ENCODE data around the gene PSMB5.
"Not testable (repeated sequence)": the region's sequence is repeated elsewhere in the genome, so short reads cannot be mapped to it uniquely, and the experiment has no call there.

PSMB5 gene

DNA sequence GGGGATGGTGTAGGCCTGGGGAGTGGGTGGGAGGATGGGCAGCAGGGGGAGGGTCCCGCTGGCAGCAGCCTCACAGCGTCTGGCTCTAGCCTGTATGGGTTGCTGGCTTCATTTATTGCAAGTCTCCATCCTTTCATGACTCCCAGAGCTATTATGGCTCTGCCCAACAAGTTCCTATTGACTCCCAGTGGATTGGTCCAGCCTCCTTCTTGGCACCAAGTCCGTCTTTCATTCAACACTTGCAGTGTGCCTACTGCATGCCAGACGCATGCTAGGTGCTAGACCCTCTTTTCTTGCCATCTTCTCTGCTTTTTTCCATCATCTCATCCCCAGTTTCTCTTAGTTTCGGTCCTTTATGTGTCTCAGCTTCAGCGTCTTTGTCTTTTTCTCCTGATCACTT, 8.4 kb upstream of the PSMB5 start:
- DNase-seq, result no peak

DNA sequence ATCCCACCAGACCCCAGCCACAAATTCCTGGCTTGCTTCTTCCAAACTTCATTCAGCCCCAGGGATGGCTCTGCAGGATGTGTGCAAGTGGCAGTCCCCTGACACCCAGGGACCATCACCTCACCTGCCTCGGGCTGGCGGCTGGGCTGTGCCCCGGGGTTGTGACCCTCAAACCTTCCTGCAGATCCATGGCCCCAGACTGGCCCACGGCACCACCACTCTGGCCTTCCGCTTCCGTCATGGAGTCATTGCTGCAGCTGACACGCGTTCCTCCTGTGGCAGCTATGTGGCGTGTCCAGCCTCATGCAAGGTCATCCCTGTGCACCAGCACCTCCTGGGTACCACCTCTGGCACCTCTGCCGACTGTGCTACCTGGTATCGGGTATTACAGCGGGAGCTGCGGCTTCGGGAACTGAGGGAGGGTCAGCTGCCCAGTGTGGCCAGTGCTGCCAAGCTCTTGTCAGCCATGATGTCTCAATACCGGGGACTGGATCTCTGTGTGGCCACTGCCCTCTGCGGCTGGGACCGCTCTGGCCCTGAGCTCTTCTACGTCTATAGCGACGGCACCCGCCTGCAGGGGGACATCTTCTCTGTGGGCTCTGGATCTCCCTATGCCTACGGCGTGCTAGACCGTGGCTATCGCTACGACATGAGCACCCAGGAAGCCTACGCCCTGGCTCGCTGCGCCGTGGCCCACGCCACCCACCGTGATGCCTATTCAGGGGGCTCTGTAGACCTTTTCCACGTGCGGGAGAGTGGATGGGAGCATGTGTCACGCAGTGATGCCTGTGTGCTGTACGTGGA, 7.7 kb upstream of the PSMB5 start, which contains the start of gene PSMB11:
TSS of gene PSMB11 (plus strand) at position 51 of the 804 bp plus-strand sequence. CDS start at position 65, 14 bp downstream.
- no peak for DNase-seq

DNA sequence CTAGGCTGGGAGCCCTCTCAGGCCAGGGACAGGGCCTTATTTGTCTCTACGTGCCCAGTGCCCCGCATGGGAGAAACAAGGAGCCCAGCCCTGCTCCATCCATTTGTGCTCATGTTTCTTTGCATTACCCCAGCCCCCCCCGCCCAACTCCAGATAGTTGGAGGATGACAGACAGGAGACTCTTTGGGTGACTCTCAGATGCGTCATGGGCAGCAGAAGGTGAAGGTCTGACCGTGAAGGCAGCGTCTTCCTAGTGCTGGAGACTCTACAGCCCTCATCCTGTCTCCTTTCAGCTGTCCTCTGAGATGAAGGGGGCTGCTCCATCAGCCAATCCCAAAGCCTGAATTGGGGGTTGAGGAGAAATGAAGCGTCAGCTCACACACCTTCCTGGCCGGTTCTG, 7.0 kb upstream of the PSMB5 start:
- DNase-seq, result no peak

DNA sequence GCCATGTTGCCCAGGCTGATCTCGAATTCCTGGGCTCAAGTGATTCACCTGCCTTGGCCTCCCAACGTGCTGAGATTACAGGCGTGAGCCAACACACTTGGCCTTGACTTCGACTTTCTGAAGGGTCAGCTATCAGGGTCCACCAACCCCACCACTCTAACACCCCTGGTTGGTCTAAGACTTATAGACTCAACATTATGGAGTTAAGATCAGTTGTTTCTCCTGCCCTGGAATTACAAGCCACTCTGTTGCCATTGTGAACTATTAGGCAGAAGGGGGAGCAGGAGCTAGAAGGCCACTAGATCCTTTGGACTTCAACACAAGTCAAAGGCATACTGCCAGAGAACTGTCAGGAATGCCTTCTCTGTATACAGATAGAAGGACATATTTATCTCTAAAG, 5.4 kb upstream of the PSMB5 start:
- DNase-seq, result no peak

DNA sequence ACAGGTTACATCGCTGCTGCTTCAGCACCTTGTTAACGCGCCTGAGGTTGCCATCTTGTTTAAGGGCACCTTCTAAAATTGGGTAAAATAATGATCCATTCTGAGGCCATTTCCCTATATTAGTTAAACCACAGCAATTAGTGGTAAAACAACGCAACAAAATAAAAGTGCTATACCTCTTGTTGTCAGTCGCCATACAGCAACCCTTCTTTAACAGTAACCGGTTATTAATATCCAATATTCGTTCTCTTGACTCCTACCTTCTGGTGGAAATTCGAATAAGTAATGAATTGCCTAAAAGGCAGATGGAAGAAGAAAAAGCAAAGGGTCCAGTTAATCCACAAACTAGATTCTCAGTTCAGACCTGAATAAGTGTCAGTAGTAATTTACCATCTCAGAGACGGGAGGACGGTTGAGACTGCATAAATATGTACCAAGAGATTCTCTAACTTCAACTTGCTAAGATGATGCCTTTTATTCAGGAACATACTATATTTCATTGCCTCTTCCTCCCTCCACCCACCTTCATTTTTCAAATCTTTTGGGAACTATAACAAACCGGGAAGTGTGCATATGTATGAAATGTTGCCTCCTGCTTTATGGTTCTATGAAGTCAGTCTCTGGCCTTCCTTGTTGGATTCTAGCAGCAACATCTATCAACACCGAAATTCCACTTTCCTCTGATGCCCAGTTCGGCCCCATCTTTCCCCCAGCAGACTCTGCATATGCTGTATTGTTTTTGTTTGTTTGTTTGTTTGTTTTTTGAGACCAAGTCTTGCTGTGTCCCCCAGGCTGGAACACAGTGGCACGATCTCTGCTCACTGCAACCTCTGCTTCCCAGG, 824 bp upstream of the PSMB5 start:
- DNase-seq, result no peak

DNA sequence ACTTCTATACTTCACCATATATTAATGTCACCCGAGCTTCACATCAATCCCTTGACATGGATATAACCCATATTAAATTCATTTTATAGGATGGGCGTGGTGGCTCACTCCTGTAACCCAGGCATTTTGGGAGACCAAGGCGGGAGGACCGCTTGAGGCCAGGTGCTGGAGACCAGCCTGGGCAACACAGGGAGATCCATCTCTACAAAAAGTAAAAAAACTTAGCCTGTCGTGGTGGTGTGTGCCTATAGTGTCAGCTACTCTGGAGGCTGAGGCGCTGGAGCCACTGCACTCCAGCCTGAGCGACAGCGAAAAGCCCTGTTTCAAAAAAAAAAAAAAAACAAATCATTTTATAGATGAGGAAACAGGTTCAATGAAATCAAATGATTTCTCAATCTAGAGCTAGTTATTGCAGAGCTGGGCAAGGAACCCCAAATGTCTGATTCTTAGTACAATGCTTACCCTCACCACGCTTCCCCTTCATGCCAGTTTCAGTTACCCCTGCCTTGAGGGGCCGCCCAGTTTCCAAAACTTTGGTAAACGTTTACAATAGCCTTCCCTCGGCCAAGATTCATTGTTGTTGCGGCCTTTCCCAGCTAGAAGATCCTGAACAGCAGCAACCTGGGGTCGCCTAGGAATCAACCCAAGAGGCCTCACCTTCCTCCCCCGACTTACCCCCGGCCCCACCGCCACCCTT, 751 bp downstream of the PSMB5 start:
- no peak for DNase-seq

DNA sequence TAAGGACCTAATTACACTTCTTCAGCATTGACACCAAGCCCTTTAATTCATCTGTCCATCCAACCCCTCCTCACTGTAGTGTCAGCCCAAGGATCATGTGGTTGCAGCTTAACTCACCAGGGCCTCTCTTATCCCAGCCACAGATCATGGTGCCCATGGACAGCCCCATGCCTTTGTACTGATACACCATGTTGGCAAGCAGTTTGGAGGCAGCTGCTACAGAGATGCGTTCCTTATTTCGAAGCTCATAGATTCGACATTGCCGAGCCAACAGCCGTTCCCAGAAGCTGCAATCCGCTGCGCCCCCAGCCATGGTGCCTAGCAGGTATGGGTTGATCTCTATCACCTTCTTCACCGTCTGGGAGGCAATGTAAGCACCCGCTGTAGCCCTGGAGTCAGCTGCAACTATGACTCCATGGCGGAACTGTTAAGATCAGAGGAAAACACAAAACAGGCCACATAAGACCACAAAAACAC, 1.4 kb downstream of the PSMB5 start:
- no peak for DNase-seq

DNA sequence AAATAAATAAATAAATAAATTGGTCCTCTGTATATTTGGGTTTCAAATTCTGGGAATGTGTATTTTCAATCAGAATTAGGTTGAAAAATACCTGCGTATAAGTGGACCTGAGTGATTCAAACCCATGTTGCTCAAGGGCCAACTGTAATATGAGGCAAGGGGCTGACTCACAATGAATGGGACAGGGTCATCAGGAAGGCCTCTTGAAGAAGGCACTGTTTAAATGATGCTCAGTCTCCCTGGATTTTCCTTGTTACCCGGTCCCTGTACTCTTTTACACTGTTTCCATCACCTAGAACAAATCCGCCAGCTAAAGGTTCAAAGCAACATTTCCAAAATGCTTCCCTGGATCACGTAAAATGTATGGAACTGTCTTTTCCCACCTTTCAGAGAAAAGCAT, 3.8 kb downstream of the PSMB5 start:
- no peak for DNase-seq

DNA sequence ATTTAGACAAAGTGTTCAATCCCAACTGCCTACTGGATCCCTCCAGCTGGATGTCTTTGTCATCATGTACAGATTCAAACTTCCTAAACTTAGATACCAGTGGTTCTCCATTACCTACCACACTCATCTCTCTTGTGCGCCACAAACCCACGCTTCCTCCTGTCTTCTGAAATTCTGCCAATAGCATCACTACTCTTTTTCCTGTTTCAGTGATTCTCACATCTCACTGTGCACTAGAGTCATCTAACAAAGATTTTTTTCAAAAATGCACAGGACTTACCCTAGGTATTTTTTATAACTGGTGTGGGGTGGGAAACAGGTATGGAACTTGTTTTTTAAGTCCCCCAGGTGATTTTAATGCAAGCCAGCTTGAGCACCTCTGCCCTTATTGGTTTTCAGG, 5.9 kb downstream of the PSMB5 start:
- DNase-seq, result no peak

DNA sequence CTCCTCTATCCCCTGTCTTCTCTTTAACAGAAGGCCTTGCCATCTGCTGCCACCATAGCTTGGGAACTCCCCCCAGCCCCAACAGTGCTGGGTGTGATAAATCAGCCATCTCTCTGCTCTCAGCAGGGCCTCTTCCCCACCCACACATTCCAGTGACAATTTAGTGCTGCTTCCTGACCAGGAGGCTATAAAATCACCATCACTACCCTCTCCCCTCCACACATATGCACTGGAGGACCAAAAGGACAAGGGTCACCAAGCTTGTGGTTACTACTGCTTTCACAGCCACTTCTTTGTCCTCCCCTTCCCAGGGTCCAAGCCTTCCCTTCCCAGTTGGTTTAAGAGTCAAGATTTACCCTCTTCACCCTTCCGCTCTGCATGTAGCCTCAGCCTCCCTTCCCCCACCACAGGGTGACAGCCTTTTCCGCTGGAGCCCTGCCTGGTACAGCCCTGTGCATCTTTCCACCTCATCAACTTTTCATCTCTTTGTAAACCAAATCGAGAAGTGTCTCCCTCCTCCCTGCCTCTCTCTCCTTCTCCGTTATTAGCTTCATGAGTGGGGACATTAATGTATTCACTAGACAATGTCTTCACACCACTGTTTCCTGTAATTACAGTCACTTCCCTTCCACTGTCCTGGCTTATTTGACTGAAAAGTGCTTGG, 9.4 kb downstream of the PSMB5 start:
- DNase-seq, result no peak

DNA sequence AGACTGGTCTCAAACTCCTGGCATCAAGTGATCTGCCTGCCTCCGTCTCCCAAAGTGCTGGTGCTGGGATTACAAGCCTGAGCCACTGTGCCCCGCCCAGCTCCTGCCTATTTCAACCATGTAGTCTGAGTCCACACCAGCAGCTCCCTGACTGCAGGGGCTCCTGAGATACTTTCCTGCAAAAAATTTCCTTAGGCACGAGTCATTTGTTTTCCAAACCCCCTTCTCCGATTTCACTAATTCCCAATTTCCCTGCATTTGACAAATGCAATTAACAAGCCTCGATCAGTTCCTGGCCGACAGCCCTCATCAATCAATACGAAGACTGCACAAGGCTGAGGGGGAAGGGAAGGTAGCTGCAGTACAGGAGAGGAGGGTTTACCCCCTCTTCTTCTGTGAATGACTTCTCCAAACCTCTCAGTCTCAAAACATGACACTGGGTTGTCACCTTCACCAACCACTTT, 10.1 kb downstream of the PSMB5 start:
- DNase-seq, result no peak

DNA sequence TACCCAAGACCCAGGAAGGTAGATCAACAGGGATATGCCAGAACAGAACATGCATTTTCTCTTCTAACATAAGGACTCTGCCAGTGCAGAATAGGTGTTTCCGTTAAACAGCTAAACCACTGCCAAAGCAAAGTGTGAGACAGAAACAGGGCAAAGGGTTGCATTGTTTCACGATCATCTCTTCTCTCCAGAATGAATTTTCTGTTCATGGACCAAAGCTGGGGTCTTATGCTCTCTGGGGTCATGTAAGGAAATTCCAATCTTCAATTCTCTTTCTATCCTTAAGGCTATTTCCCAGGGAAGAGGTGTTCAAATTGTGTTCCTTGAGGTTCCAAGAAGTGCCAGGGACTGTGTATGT, 10.9 kb downstream of the PSMB5 start:
- no peak for DNase-seq

DNA sequence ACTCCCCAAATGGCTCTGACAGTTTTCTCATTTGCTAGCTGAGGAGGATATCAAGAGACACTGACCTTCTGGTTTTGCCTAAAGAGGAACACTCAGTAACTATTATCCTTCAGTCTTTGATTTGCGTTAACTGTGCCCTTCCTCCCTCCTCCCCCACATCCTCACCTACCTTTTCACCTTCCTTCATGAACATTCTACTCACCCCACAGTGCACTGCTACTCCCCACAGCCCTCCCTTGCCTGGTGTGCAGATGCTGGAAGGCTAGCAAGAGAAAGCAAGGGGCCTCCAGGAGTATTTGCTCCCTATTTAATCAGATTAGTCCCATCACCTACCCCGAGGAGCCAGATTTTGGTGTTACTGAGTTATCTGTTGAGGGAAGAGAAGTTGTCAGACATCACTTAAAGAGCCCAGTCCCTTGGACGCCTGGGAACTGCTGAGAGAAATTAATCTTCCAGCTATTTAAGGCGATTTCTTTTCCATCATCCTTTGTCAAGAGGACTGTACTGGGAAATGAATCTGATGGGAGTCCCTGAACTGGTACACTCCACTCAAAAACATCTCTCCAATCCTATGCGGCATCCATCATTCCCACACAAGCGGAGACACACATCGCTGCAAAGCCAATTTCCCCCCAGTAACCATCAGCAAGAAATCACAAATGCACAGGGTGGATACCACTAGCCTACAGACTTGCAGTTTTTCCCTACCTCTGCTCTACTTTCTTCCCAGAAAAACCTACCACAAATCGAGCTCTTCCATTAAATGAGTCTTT, 11.5 kb downstream of the PSMB5 start:
- no peak for DNase-seq

DNA sequence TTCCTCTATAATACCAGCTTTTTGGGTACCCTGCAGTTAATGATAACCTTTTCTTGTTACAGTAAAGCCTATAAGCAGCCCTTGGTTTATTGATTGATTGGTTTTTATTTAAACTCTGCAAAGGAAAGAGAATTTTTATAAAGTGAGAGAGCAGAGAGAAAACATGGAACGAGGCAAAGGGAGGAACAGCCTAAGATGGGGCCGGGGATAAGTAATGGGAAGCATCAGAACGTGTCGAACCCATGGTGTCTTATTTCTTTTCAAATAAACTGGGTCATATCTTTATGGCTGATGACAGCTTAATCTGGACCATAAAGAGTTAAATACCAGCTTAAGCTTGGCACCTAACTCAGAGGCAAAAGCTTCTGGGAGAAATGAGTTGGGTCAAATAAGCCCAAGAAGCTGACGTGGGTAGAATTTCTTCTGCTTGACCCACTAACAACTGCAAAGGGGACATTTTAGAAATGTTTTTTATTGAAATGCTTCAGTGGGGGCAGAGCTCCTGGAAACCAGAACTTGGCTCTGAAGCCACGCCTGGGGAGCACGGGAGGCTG, 12.7 kb downstream of the PSMB5 start:
- no peak for DNase-seq

DNA sequence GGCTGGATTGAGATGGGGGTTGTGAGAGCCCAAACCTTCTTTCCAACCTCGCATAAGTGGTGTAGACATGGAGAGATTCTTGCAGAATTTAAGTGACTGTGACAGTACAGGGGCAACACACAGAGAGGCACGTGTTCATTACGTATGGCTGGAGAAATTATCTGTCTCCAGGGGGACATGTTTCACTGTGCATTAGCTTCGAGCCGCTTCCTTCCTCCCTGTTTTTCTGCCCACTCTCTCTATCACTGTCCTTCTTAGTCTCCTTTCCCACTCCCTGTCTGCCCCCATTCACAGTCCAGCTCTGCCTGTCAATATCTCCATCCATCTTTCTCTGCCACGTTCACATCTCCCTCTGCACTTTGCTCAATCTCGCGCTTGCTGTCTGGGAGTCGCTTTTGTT, 13.3 kb downstream of the PSMB5 start:
- no peak for DNase-seq

DNA sequence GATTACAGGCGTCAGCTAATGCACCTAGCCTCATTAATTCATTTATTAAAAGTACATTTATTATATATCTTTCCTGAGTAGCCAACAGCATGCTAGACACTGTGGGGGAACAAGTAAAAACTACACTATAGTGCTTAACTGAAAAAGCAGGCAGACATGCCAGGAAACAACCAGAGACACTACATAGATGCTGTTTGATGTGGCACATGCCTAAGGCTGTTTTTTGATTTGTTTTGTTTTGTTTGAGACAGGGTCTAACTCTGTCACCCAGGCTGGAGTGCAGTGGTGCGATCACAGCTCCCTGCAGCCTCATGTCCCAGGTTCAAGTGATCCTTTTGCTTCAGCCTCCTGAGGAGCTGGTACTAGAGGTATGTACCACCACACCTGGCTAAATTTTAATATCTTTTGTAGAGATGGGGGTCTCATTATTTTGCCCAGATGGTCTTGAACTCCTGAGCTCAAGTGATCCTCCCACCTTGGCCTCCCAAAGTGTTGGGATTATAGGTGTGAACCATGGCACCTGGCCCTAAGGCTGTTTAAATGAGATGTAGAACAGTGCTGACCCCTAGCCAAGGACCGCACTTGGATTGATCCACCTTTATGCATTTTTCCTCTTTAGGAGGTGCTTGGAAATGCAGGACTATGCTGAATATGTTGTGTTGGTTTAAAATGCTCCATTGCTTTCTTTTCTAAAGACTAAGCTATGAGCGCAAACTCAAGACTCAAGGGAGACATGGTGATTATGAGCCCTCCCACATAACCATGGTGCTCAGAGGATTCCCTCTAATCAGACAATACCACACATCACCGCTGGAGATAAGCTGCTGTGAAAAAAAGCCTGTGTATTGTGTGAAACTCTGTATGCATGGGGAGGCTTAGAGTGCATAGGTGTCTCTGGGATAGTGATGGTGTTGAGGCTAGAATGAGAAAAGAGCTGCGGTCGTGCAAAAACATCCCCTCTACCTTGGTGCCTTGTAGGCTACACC, 14.3 kb downstream of the PSMB5 start:
- DNase-seq, result no peak

DNA sequence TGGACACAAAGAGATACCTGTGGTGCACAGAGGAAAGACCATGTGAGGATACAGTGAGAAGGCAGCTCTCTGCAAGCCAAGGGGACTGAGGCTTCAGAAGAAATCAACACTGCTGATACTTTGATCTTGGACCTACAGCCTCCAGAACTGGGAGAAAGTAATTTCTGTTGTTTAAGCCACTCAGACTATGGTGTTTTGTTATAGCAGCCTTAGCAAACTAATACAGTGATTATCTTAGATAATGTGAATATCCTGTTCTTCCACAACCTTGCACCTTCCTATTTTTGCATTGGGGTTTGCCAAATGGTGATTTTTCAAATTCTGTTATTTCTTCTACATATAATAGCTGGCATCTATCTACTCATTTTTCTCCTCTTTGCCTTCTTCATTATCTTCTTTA, 16.6 kb downstream of the PSMB5 start:
- no peak for DNase-seq

DNA sequence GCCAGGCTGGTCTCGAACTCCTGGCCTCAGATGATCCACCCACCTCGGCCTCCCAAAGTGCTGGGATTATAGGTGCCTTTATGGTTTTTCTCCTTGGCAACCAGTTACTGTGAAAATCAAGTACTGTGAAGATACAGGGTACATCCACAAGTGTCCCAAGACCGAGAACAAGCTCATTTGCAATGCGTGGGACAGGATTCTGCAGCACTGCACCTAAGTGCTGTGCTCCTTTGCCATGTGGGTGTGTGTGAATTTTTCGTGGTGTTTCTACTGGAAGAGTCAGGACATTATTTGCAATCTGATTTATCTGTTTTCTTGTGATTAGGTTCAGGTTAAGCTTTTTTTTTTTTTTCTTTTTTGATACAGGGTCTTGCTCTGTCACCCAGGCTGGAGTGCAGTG, 17.6 kb downstream of the PSMB5 start:
- no peak for DNase-seq

DNA sequence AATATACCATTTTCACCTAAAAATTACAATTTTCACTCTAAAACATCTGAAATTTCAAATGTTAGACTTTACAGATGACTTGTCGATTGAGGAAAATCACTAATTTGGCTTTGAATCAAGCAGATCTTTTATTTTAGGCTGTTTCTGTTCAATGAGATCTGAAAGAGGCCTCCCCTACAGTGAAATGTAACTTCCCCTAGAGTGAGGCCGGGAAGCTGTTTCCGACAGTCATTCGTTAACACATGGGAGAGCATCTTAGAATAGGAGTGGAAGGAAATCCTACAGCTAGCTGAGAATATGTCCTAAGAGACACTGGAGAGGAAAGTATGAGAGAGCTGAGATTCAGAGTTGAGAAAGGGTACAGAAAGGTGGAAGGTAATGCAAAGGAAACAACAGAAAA, 19.1 kb downstream of the PSMB5 start:
- no peak for DNase-seq

DNA sequence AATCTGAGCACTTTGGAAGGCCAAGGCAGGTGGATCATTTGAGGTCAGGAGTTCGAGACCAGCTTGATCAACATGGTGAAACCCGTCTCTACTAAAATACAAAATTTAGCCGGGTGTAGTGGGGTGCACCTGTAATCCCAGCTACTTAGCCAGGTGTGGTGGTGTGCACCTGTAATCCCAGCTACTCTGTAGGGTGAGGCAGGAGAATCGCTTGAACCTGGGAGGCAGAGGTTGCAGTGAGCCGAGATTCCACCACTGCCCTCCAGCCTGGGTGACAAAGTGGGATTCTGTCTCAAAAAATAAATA, 21.0 kb downstream of the PSMB5 start:
- DNase-seq, result not testable (repeated sequence)
